ENCODE measurements around the gene GPSM1.
"Not testable (repeated sequence)": the region's sequence is repeated elsewhere in the genome, so short reads cannot be mapped to it uniquely, and the experiment has no call there.

Gene GPSM1

DNA sequence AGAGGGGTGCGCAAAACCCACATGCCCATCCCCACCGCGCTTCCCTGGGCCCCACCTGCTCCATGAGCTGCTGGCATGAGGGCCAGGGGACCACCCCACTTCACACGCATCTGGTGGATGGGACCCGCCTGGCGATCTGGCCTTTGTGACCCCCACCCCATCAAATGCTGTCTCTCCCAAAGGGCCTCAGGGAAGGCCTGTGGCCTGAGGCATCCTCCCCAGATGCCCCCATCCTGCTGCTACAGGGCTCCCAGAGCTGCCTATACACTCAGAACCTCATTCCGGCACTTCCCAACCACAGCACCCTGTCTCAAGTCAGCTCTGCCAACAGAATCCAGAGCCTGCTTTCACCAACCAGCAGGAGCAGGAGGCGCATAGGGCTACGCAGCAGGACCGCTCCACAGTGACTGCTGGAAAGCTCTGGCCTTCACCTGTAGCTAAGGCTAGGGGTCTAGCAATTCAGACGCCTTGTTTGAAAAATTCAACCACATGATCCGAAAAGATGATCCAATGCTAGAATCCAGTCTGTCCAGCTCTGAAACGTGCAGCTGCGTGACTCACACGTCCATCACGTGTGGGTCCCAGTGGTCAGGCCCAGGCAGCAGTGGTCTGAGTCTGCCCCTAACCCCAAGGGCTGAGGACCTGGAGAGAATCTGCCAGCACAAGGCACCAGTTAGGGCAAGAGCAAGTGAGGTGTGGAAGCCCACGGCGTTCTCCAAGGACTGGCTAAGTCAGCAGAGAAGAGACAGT is 74.0 kb downstream of the GPSM1 start:
- H3K4me3 Mint-ChIP-seq = peak overlapping the region; percentile 40
- H3K9me3 Mint-ChIP-seq = no peaks in the 10 kb centered on the region
- CTCF ChIA-PET = interaction anchor here (0.8 to 2.1 kb wide), 8 partner anchors 8 to 89 kb away, joined by 3 to 6 read pairs (median 4); no protein-coding TSS in a partner anchor
- no peaks in the 10 kb centered on the region for H3K27me3 Mint-ChIP-seq
- H3K4me1 Mint-ChIP-seq = peaks cover 71% of the 10 kb centered on the region
- no peak for DNase-seq
- peaks cover 52% of the 10 kb centered on the region for H3K36me3 Mint-ChIP-seq
- peak overlapping the region; percentile 67 for H3K27ac Mint-ChIP-seq

DNA sequence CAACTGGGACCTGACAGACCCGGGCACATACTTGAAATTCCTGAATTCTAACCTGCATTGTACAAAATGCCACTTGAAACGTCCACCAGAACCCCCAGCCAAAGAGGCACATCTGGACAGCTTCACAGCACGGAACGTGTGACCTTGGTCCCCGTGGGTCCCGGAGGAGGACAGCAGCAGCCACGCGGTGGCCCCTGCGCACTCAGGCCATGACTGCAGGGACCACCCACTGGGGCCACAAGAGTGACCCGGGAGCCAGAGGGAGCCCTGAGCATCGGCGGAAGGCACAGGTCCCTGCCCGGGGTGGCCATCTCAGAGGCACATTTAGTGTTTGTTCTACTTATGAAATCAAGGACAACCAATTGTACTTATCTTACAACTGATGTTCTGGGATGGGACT is 74.7 kb downstream of the GPSM1 start:
- H3K36me3 Mint-ChIP-seq = peaks cover 50% of the 10 kb centered on the region
- H3K27me3 Mint-ChIP-seq = no peaks in the 10 kb centered on the region
- CTCF ChIA-PET = interaction anchor here (0.7 to 1.6 kb wide), 5 partner anchors 9 to 83 kb away, joined by 3 to 6 read pairs (median 3); no protein-coding TSS in a partner anchor
- no peak overlapping the region for H3K4me3 Mint-ChIP-seq
- H3K4me1 Mint-ChIP-seq = peaks cover 75% of the 10 kb centered on the region
- no peaks in the 10 kb centered on the region for H3K9me3 Mint-ChIP-seq
- DNase-seq = no peak
- peak overlapping the region; percentile 88 for H3K27ac Mint-ChIP-seq

DNA sequence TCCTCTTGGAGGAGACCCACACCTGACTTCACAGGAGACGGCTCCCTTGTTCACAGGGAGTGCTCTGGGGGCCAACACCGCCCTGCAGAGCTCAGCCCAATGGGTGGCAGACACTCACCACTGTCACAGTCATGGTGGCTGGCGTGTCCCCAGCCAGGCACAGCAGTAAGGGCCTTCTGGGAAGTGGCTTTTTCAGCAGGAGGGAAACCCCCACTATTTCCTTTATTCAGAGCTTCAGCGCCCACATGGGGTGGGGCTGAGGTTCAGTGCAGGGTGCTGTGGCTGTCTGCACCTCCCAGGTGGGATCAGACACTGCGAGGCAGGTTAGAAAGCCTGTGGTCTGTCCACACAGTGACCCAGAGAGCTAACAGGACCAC is 76.2 kb downstream of the GPSM1 start:
- Mint-ChIP-seq H3K27me3 (no peaks in the 10 kb centered on the region), H3K36me3 (peaks cover 56% of the 10 kb centered on the region), H3K9me3 (no peaks in the 10 kb centered on the region), H3K4me3 (peak overlapping the region; percentile 40), H3K4me1 (peaks cover 78% of the 10 kb centered on the region), H3K27ac (peak overlapping the region; percentile 88)
- peak; percentile 81 for DNase-seq
- CTCF ChIA-PET = interaction anchor here (0.9 to 1.2 kb wide), 3 partner anchors 32 to 135 kb away, joined by 3 read pairs; partner anchors contain the start of gene DNLZ

GRCh38 chr9:136403915-136404800 is 76.8 kb downstream of the GPSM1 start:
- DNase-seq = peak; percentile 60
- CTCF ChIA-PET = interaction anchor here (0.9 to 1.2 kb wide), 3 partner anchors 31 to 81 kb away, joined by 3 read pairs; partner anchors contain the start of gene DNLZ
- peaks cover 78% of the 10 kb centered on the region for H3K4me1 Mint-ChIP-seq
- peak overlapping the region; percentile 88 for H3K27ac Mint-ChIP-seq
- H3K9me3 Mint-ChIP-seq = no peaks in the 10 kb centered on the region
- no peaks in the 10 kb centered on the region for H3K27me3 Mint-ChIP-seq
- peak overlapping the region; percentile 40 for H3K4me3 Mint-ChIP-seq
- H3K36me3 Mint-ChIP-seq = peaks cover 58% of the 10 kb centered on the region

GRCh38 chr9:136404801-136405136 is 77.4 kb downstream of the GPSM1 start:
- CTCF ChIA-PET = interaction anchor here (0.6 to 1.1 kb wide), 2 partner anchors 80 to 95 kb away, joined by 3 read pairs; no protein-coding TSS in a partner anchor
- Mint-ChIP-seq H3K4me1 (peaks cover 81% of the 10 kb centered on the region), H3K9me3 (no peaks in the 10 kb centered on the region), H3K27me3 (no peaks in the 10 kb centered on the region), H3K4me3 (peak overlapping the region; percentile 40), H3K27ac (peak overlapping the region; percentile 88), H3K36me3 (peaks cover 57% of the 10 kb centered on the region)
- no peak for DNase-seq

GRCh38 chr9:136405481-136405880 is 78.1 kb downstream of the GPSM1 start:
- no peak overlapping the region for H3K4me3 Mint-ChIP-seq
- H3K4me1 Mint-ChIP-seq = peaks cover 82% of the 10 kb centered on the region
- DNase-seq = no peak
- no peaks in the 10 kb centered on the region for H3K27me3 Mint-ChIP-seq
- peaks cover 57% of the 10 kb centered on the region for H3K36me3 Mint-ChIP-seq
- peak overlapping the region; percentile 88 for H3K27ac Mint-ChIP-seq
- H3K9me3 Mint-ChIP-seq = no peaks in the 10 kb centered on the region
- CTCF ChIA-PET = no interaction called here

DNA sequence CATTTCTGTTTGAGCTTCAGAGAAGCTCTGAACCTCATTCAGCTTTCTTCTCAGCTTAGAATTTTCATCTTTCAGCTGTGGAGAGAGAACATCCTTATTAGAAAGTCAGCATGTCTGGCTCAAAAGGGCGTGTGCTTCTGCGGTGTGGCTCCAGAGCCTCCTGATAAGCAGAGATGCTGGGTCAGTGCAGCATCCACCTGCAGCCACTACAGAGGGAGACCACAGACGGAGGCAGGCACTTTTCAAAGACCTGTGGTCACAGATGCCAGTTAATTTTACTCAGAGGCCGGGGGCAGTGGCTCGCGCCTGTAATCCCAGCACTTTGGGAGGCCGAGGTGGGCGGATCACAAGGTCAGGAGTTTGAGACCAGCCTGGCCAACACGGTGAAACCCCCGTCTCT is 78.6 kb downstream of the GPSM1 start:
- H3K36me3 Mint-ChIP-seq = peaks cover 57% of the 10 kb centered on the region
- H3K27me3 Mint-ChIP-seq, H3K9me3 Mint-ChIP-seq, H3K4me3 Mint-ChIP-seq, DNase-seq, H3K27ac Mint-ChIP-seq, CTCF ChIA-PET: not testable (repeated sequence)
- H3K4me1 Mint-ChIP-seq = peaks cover 81% of the 10 kb centered on the region

DNA sequence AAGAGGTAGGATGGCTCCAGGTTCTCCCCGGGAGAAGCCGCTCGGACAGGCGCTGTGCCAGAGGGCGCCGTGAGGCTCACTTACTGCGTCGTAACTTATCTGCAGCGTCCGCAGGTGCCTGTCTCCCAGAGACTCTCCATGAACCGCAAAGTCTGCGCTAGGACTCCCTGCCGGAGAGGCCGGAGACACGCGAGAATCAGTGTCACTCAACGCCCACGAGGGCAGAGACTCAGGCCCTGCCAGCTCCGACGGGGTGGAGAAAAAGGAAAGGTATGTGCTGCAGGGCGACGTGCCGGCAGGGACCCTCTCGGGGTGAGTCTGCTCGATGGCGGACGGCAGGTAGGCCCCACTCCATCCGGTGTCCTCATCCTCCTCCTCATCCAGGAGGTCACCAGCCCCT is 79.7 kb downstream of the GPSM1 start:
- CTCF ChIA-PET = not testable (repeated sequence)

DNA sequence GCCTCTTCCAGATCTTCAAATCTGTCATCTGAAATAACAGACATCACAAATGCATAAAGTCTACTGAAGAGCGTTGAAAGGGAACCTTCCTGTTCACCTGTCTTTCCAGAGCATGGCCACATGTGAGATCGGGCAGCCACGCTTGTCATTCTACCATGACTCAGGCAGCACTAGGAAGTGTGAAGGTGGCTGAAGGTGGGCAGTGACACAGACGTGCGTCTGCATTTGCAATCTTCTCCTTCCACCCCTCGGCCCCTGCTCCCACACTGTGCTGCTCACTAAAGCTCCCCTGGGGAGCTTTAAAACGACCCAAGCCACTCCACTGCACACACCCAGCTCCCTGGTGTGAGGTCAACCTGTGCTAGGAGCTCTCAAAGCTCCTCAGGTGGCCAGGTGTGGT is 80.6 kb downstream of the GPSM1 start:
- CTCF ChIA-PET = no interaction called here
- H3K4me1 Mint-ChIP-seq = peaks cover 79% of the 10 kb centered on the region
- H3K36me3 Mint-ChIP-seq = peaks cover 49% of the 10 kb centered on the region
- no peaks in the 10 kb centered on the region for H3K9me3 Mint-ChIP-seq
- peak; percentile 28 for DNase-seq
- no peak overlapping the region for H3K27ac Mint-ChIP-seq
- H3K27me3 Mint-ChIP-seq = no peaks in the 10 kb centered on the region
- peak overlapping the region; percentile 21 for H3K4me3 Mint-ChIP-seq

More for the DNA sequence above, 79.7 kb downstream of the GPSM1 start:
- H3K27ac Mint-ChIP-seq, H3K4me3 Mint-ChIP-seq, H3K9me3 Mint-ChIP-seq, DNase-seq, H3K27me3 Mint-ChIP-seq: not testable (repeated sequence)
- H3K36me3 Mint-ChIP-seq = peaks cover 52% of the 10 kb centered on the region
- peaks cover 83% of the 10 kb centered on the region for H3K4me1 Mint-ChIP-seq

All from activated naive CD4-positive, alpha-beta T cell treated with anti-CD3 and anti-CD28 coated beads, Interleukin-2, amount 10 ng/mL, durations not matched to agents 7 days and 5 days (primary cell).